SH-SY5Y (cell line): Measurements from ENCODE around the gene IRF6.

Experiments
- GATA2 ChIP-seq: IDR thresholded peaks from 2 replicates; pipeline ENCODE4 v1.6.1; 2011; ENCODE audit warnings: mild to moderate bottlenecking, low read depth, low read length
- GATA3 ChIP-seq: IDR thresholded peaks from 2 replicates; pipeline ENCODE4 v1.6.1; 2011; ENCODE audit warnings: low read depth, mild to moderate bottlenecking, low read length, moderate library complexity

- TF ChIP-seq GATA3, result no peak
- no peak for TF ChIP-seq GATA2
Observed at GRCh38 chr1:209768354-209768774, 37.6 kb downstream of the IRF6 start.
